Esophagus muscularis mucosa (tissue), 4 donors: ENCODE results near the gene MYCT1. TPM values are rescaled to one million over a fixed set of nuclear protein-coding genes. Genes with fewer than 3 reads are reported as not detected.
A peak's percentile ranks its signal among the peaks of the same experiment; 100 is the strongest.

Experiments used
- DNase-seq: peaks from one replicate; pipeline ENCODE4 v3.0.0-alpha.2; 2017; ENCODE audit errors: extremely low spot score
- H3K27ac ChIP-seq, 4 donors: fragments of 200-600 bp; sonication (generic); replicated peaks in 1 of 4; 1 replicate in 3 of 4; 2 replicates in 1 of 4; pipeline ENCODE4 v1.5.1; 2016 to 2019; ENCODE audit warnings: mild to moderate bottlenecking in 1 of 4
- H3K27me3 ChIP-seq, 4 donors: fragments of 200-600 bp; sonication (generic); one replicate each; pipeline versions ENCODE4 v1.5.1 to v1.6.0; 2016 to 2019
- H3K36me3 ChIP-seq, 4 donors: fragments of 200-600 bp; sonication (generic); one replicate each; pipeline ENCODE4 v1.5.1; 2016 to 2019
- H3K4me1 ChIP-seq, 4 donors: fragments of 200-600 bp; sonication (generic); one replicate each; pipeline ENCODE4 v1.5.1; 2016 to 2019
- H3K4me3 ChIP-seq, 4 donors: fragments of 200-600 bp; sonication (generic); 1 replicate in 2 of 4; 2 replicates in 2 of 4; pipeline ENCODE4 v1.5.1; 2016 to 2019; ENCODE audit warnings: mild to moderate bottlenecking in 4 of 4, moderate library complexity in 1 of 4
- H3K9me3 ChIP-seq, 4 donors: fragments of 200-600 bp; sonication (generic); 1 replicate in 3 of 4; 2 replicates in 1 of 4; pipeline ENCODE4 v1.5.1; 2016 to 2019
- EP300 ChIP-seq: sonication (generic); formaldehyde crosslinking; IDR thresholded peaks from one replicate; pipeline ENCODE4 v1.6.1; 2017; ENCODE audit warnings: antibody characterized with exemption
- POLR2A ChIP-seq: fragments of 450-650 bp; IDR thresholded peaks from one replicate; pipeline ENCODE4 v1.6.1; 2017; ENCODE audit warnings: antibody characterized with exemption, moderate library complexity, mild to moderate bottlenecking, low read depth
- POLR2AphosphoS5 ChIP-seq, 2 donors: sonication (generic); formaldehyde crosslinking; IDR thresholded peaks; one replicate each; pipeline ENCODE4 v1.6.1; 2017; ENCODE audit warnings: antibody characterized with exemption in 2 of 2
- WGBS: methylation state at CpG from one replicate; pipeline ENCODE4 v1.1.5; 2018; 5-methylcytosine and 5-hydroxymethylcytosine counted together
- intact Hi-C: fragments of 100-400 bp; cut with DNase I; formaldehyde crosslinking; loops from one replicate; pipeline ENCODE4 v1.15.1; 2023
- total RNA-seq, 4 donors: library from RNA; depleted of rRNA; stranded (reverse); fragments of >200 nt; gene quantifications; one replicate each; pipeline versions ENCODE4 v1.1.0 to v1.2.1, GENCODE V29; 2016
- TF ChIP-seq, protein P1 (sequence below), 3 experiments: fragments of 200-600 bp in 2 of 3; fragments of 450-650 bp in 1 of 3; sonication (generic) in 2 of 3; IDR thresholded peaks; one replicate each; pipeline ENCODE4 v1.5.1; 2017 to 2019; ENCODE audit warnings: antibody characterized with exemption in 3 of 3, mild to moderate bottlenecking in 2 of 3, moderate library complexity in 1 of 3

MYCT1 gene
- total RNA-seq, 4 donors from 2014 or later, result 7.5 to 13.3 (median 10.6) TPM

DNA sequence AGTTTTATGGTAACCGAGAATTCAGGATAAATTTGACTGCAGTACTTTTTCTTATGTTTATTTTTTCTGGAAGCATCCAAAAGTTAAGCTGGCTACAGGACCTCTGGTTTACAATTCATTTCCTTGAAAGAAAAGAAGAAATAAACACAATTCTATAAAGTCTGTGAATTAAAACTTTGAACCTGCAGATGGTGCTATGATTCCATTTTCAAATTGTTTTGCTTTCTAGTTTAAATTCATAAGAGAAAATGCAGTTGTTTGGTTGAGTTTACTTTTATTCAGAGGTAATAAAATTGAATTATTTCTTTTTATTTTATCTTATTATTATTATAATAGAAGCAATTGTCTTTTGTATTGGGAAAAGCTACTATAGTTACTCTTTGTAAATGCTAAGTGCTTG is 51.1 kb downstream of the MYCT1 start:
- Histone ChIP-seq H3K36me3 (no peaks in the 10 kb centered on the region), H3K4me1 (no peaks in the 10 kb centered on the region), H3K4me3 (no peak overlapping the region), H3K27ac (no peak overlapping the region), H3K9me3 (no peaks in the 10 kb centered on the region), H3K27me3 (no peaks in the 10 kb centered on the region)
- TF ChIP-seq, protein P1, sequence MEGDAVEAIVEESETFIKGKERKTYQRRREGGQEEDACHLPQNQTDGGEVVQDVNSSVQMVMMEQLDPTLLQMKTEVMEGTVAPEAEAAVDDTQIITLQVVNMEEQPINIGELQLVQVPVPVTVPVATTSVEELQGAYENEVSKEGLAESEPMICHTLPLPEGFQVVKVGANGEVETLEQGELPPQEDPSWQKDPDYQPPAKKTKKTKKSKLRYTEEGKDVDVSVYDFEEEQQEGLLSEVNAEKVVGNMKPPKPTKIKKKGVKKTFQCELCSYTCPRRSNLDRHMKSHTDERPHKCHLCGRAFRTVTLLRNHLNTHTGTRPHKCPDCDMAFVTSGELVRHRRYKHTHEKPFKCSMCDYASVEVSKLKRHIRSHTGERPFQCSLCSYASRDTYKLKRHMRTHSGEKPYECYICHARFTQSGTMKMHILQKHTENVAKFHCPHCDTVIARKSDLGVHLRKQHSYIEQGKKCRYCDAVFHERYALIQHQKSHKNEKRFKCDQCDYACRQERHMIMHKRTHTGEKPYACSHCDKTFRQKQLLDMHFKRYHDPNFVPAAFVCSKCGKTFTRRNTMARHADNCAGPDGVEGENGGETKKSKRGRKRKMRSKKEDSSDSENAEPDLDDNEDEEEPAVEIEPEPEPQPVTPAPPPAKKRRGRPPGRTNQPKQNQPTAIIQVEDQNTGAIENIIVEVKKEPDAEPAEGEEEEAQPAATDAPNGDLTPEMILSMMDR (IDR thresholded peaks at IDR 0.05), result peak in 1 of 3 experiments; percentile 19
- no peak for TF ChIP-seq POLR2AphosphoS5 (IDR thresholded peaks at IDR 0.05)
- 16% methylated on average over 1 of the region's 1 CpG for WGBS
- DNase-seq, result no peak
- intact Hi-C loops, result no loop called here

DNA sequence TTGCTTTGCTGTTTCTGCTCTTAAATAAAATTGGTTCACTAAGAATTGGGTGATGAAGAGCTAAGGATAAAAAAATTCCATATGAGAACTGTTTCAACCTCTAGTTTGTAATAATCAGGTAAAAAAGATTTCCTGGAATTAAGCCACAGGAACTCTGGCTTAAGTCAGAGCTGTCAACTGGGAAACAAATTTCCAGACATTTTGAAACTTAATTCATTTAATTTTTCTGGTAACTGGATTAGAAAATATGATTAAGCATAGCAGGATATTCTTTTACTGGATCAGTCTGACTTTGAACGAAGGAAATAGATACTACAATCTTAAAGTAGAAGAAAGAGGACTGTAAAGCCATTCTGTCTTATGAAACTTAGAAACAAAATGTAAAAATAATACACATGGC is 51.6 kb downstream of the MYCT1 start:
- TF ChIP-seq EP300 (no peak), POLR2A (no peak), POLR2AphosphoS5 (IDR thresholded peaks at IDR 0.05) (no peak)
- TF ChIP-seq, protein P1 (IDR thresholded peaks at IDR 0.05), result no peak
- Histone ChIP-seq H3K36me3 (no peaks in the 10 kb centered on the region), H3K4me1 (no peaks in the 10 kb centered on the region), H3K9me3 (no peaks in the 10 kb centered on the region), H3K27me3 (no peaks in the 10 kb centered on the region), H3K4me3 (no peak overlapping the region), H3K27ac (no peak overlapping the region)
- WGBS, result 69% methylated on average over 1 of the region's 1 CpG
- intact Hi-C loops, result no loop called here
- DNase-seq, result no peak

DNA sequence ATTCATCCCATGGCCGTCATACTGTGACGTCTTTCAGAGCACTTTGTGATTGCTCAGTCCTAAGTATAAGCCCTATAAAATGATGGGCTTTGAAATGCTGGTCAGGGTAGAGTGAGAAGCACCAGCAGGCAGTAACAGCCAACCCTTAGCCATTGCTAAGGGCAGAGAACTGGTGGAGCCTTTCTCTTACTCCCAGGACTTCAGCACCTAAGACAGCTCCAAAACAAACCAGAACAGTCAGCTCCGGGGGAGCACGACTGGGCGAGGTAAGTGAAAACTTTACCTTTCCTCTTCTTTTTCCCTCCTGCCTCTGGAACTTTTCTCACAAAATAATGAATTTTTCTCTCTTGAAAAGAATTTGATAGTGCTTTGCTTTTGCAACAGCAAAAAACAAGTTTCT is 53.0 kb downstream of the MYCT1 start, which contains the start of gene VIP:
VIP (plus strand) TSS at position 104 of the 400 bp plus-strand sequence. CDS start 1,381 bp downstream, outside the sequence.
- intact Hi-C loops, result no loop called here
- Histone ChIP-seq H3K36me3 (no peaks in the 10 kb centered on the region), H3K4me1 (no peaks in the 10 kb centered on the region), H3K4me3 (no peak within 1 kb of the TSS), H3K27me3 (no peaks in the 10 kb centered on the region), H3K9me3 (no peaks in the 10 kb centered on the region), H3K27ac (no peak within 1 kb of the TSS)
- no peak for DNase-seq
- TF ChIP-seq, protein P1 (IDR thresholded peaks at IDR 0.05), result no peak
- TF ChIP-seq POLR2A, result no peak
- TF ChIP-seq EP300, result no peak
- TF ChIP-seq POLR2AphosphoS5 (IDR thresholded peaks at IDR 0.05), result no peak
- 18% methylated on average over 5 of the region's 5 CpGs for WGBS

DNA sequence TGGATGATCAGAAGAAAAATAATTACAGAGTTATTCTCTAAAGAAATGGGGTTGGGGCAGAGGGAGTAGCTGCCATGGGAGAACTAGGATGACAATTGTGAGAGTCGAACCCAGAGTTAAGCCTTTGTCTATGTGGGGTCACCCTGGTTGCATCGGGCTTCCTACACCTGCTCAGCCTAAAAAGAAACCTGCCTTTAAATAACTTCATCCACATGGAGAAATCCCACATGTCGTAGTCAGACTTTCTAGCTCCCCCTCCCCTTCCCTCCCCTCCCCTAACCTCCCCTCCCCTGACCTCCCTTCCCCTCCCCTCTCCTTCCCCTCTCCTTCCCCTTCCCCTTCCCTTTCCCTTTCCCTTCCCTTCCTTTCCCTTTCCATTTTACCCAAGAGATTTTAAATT is 67.6 kb downstream of the MYCT1 start:
- no peak overlapping the region for H3K4me3 ChIP-seq
- H3K27ac ChIP-seq, result no peak overlapping the region
- H3K4me1 ChIP-seq, result no peaks in the 10 kb centered on the region
- TF ChIP-seq, protein P1 (IDR thresholded peaks at IDR 0.05), result no peak
- TF ChIP-seq POLR2A (no peak), EP300 (no peak), POLR2AphosphoS5 (IDR thresholded peaks at IDR 0.05) (no peak)
- intact Hi-C loops, result no loop called here
- H3K9me3 ChIP-seq, result no peaks in the 10 kb centered on the region
- no peak for DNase-seq
- H3K36me3 ChIP-seq, result no peaks in the 10 kb centered on the region
- WGBS, result 87% methylated on average over 3 of the region's 3 CpGs
- H3K27me3 ChIP-seq, result no peaks in the 10 kb centered on the region

DNA sequence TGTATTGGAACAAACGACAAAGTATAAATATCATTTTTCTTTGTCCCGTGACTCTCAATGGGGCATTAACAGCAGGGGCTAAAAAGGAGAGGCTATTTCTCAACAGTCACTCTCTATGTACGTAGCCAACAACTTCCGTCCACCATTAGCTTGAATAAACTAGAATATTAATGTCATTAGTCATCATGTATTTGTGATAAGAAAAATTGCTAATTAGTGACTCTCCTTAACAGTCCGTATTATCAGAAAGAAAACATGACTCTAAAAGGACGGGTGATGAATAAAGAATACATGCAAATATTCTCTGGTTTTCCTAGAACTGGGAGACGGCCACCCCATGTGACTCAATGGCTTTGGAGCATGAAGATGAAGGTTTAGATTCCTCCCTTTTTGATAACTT is 71.5 kb downstream of the MYCT1 start:
- Histone ChIP-seq H3K27me3 (no peaks in the 10 kb centered on the region), H3K36me3 (no peaks in the 10 kb centered on the region), H3K9me3 (no peaks in the 10 kb centered on the region), H3K4me1 (no peaks in the 10 kb centered on the region), H3K27ac (no peak overlapping the region), H3K4me3 (no peak overlapping the region)
- WGBS, result 78% methylated on average over 7 of the region's 7 CpGs
- intact Hi-C loops, result no loop called here
- DNase-seq, result no peak
- TF ChIP-seq POLR2AphosphoS5 (IDR thresholded peaks at IDR 0.05) (no peak), POLR2A (no peak), EP300 (no peak)
- TF ChIP-seq, protein P1 (IDR thresholded peaks at IDR 0.05), result no peak
